ENCODE data around the gene IMMP2L. TPM values are rescaled to one million over a fixed set of nuclear protein-coding genes. Genes with fewer than 3 reads are reported as not detected.

Gene IMMP2L
- total and polyA plus RNA-seq, 2 of the 13 experiments (the other 11 are each of a cell fraction or from before 2014, with no cell fraction given): 7.8 to 16.9 TPM

DNA sequence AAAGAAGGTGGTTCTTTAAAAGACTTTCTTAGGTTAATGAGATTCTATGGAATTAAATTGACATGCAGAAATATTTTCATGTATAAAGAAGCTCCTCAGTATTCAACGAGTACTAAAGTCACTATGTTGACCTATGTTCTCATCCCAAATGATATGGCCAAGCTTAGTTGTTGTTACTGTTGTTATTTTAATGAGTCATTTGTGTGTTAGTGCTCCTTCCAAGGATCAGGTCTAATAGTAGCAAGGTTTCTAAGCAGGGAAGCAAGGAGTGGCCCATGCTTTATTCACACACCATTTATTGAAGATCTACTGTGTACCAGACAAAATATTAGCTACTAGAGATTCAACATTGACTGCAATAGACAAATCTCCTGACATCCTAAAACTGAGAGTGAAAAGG, 429.5 kb downstream of the IMMP2L start (continued):
- TF ChIP-seq PPARG (CRISPR knock-in tag; conservative IDR thresholded peaks at IDR 0.05) (no peak), ZNF512B (CRISPR knock-in tag; IDR thresholded peaks at IDR 0.05; ENCODE audit: borderline replicate concordance) (no peak), FLYWCH1 (CRISPR knock-in tag; IDR thresholded peaks at IDR 0.05) (no peak), NFYC (CRISPR knock-in tag; IDR thresholded peaks at IDR 0.05) (no peak), FOXP1 (IDR thresholded peaks at IDR 0.05) (no peak), FOXP1 (CRISPR knock-in tag; IDR thresholded peaks at IDR 0.05) (no peak), PLSCR1 (CRISPR knock-in tag; IDR thresholded peaks at IDR 0.05; ENCODE audit: borderline replicate concordance) (no peak), YEATS2 (CRISPR knock-in tag; IDR thresholded peaks at IDR 0.05; ENCODE audit: borderline replicate concordance) (no peak), CREM (IDR thresholded peaks at IDR 0.05) (no peak), CREM (CRISPR knock-in tag; IDR thresholded peaks at IDR 0.05) (no peak), ZC3H13 (CRISPR knock-in tag; IDR thresholded peaks at IDR 0.05) (no peak), ARID5B (CRISPR knock-in tag; IDR thresholded peaks at IDR 0.05) (no peak)
- TF ChIP-seq, protein P1, sequence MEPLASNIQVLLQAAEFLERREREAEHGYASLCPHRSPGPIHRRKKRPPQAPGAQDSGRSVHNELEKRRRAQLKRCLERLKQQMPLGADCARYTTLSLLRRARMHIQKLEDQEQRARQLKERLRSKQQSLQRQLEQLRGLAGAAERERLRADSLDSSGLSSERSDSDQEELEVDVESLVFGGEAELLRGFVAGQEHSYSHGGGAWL (CRISPR knock-in tag; IDR thresholded peaks at IDR 0.05): no peak
- TF ChIP-seq, protein P2, sequence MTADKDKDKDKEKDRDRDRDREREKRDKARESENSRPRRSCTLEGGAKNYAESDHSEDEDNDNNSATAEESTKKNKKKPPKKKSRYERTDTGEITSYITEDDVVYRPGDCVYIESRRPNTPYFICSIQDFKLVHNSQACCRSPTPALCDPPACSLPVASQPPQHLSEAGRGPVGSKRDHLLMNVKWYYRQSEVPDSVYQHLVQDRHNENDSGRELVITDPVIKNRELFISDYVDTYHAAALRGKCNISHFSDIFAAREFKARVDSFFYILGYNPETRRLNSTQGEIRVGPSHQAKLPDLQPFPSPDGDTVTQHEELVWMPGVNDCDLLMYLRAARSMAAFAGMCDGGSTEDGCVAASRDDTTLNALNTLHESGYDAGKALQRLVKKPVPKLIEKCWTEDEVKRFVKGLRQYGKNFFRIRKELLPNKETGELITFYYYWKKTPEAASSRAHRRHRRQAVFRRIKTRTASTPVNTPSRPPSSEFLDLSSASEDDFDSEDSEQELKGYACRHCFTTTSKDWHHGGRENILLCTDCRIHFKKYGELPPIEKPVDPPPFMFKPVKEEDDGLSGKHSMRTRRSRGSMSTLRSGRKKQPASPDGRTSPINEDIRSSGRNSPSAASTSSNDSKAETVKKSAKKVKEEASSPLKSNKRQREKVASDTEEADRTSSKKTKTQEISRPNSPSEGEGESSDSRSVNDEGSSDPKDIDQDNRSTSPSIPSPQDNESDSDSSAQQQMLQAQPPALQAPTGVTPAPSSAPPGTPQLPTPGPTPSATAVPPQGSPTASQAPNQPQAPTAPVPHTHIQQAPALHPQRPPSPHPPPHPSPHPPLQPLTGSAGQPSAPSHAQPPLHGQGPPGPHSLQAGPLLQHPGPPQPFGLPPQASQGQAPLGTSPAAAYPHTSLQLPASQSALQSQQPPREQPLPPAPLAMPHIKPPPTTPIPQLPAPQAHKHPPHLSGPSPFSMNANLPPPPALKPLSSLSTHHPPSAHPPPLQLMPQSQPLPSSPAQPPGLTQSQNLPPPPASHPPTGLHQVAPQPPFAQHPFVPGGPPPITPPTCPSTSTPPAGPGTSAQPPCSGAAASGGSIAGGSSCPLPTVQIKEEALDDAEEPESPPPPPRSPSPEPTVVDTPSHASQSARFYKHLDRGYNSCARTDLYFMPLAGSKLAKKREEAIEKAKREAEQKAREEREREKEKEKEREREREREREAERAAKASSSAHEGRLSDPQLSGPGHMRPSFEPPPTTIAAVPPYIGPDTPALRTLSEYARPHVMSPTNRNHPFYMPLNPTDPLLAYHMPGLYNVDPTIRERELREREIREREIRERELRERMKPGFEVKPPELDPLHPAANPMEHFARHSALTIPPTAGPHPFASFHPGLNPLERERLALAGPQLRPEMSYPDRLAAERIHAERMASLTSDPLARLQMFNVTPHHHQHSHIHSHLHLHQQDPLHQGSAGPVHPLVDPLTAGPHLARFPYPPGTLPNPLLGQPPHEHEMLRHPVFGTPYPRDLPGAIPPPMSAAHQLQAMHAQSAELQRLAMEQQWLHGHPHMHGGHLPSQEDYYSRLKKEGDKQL (CRISPR knock-in tag; IDR thresholded peaks at IDR 0.05; ENCODE audit: low read depth): no peak

Measured in HepG2 (cell line).